Ishikawa (cell line): ENCODE results near the gene SLC1A2.

Source experiments
- CEBPB ChIP-seq: IDR thresholded peaks from 2 replicates; pipeline ENCODE4 v1.6.1; 2012
- EP300 ChIP-seq: IDR thresholded peaks from 2 replicates; pipeline ENCODE4 v1.6.1; 2012; ENCODE audit warnings: borderline replicate concordance
- MAX ChIP-seq: IDR thresholded peaks from 2 replicates; pipeline ENCODE4 v1.6.1; 2012
- REST ChIP-seq: IDR thresholded peaks from 2 replicates; pipeline ENCODE4 v1.6.1; 2012; ENCODE audit warnings: low read depth, mild to moderate bottlenecking
- YY1 ChIP-seq: IDR thresholded peaks from 2 replicates; pipeline ENCODE4 v1.6.1; 2012; ENCODE audit warnings: low read depth
- TF ChIP-seq, protein P1 (sequence below): IDR thresholded peaks from 2 replicates; pipeline ENCODE4 v1.6.1; 2012

DNA sequence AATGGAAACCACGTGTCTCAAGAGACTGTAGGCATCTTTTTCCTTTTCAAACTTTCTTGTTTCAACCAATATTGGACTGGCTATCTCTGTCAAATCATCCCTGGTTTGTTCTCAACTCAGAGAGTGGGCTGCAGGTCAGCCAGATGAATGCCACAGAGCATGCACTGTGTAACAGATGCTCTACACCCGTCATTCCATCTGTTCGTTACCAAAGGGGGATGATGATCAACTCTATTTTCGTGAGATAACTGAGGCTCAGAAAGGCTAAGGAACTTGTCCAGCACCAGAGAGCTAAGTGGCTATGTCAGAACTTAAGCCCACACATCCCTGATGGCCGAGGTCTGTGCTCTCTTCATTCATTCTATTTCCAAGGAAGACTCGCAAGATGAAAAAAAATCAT lies 42.1 kb downstream of the SLC1A2 start:
- TF ChIP-seq MAX (no peak), EP300 (no peak), YY1 (no peak), REST (no peak), CEBPB (no peak)
- TF ChIP-seq, protein P1, sequence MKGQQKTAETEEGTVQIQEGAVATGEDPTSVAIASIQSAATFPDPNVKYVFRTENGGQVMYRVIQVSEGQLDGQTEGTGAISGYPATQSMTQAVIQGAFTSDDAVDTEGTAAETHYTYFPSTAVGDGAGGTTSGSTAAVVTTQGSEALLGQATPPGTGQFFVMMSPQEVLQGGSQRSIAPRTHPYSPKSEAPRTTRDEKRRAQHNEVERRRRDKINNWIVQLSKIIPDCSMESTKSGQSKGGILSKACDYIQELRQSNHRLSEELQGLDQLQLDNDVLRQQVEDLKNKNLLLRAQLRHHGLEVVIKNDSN: no peak
